Endothelial cell of umbilical vein (primary cell): ENCODE results near the gene ENOPH1. TPM values are rescaled to one million over a fixed set of nuclear protein-coding genes. Genes with fewer than 3 reads are reported as not detected.

Source experiments
- BruUV-seq: library from RNA; stranded (reverse); fragments of 400-500 nt; replicated peaks from 2 replicates; lab custom pipeline; 2021; lab: Mats Ljungman, UMichigan
- CTCF ChIA-PET: fragments of 300-600, 350-600 bp; sonication (Branson Sonifier 250); formaldehyde crosslinking; loops from one replicate; lab custom pipeline; 2021; ENCODE audit warnings: antibody characterized with exemption, inconsistent platforms; lab: Charles Lee
- POLR2A ChIA-PET: fragments of 300-600, 350-600 bp; sonication (Branson Sonifier 250); formaldehyde crosslinking; loops from one replicate; lab custom pipeline; 2021; ENCODE audit warnings: antibody characterized with exemption, inconsistent platforms; lab: Charles Lee
- DNase-seq: peaks from one replicate; pipeline ENCODE4 v3.0.0-alpha.2; 2011; ENCODE audit warnings: low read depth, low spot score
- FAIRE-seq: peaks from 2 replicates; lab custom pipeline; 2011; peaks lifted over from hg19 to GRCh38; lab: Jason Lieb, UNC
- H2AFZ ChIP-seq: 2 replicates; pipeline ENCODE4 v1.6.0; 2012; ENCODE audit warnings: low read depth, low read length, control low read depth, inconsistent platforms
- H3K27ac ChIP-seq: 2 replicates; pipeline ENCODE4 v1.5.1; 2011; ENCODE audit warnings: low read depth, mild to moderate bottlenecking, control low read depth, low read length, moderate library complexity; ENCODE audit not compliant: insufficient read depth
- H3K27me3 ChIP-seq, 2 experiments: 2 replicates each; pipeline versions ENCODE4 v1.6.0 to v1.6.1; 2011; ENCODE audit warnings: low read length in 2 of 2, mixed read lengths in 1 of 2; ENCODE audit not compliant: control insufficient read depth in 2 of 2, insufficient read depth in 2 of 2
- H3K36me3 ChIP-seq, 2 experiments: 2 replicates in 1 of 2; 3 replicates in 1 of 2; pipeline ENCODE4 v1.5.1; 2011; ENCODE audit warnings: low read length in 2 of 2, mild to moderate bottlenecking in 1 of 2, moderate library complexity in 1 of 2; ENCODE audit not compliant: control insufficient read depth in 2 of 2, insufficient read depth in 2 of 2; ENCODE audit errors: extremely low read depth in 1 of 2
- H3K4me1 ChIP-seq: 3 replicates; pipeline ENCODE4 v1.5.1; 2011; ENCODE audit warnings: mild to moderate bottlenecking, low read length; ENCODE audit not compliant: control insufficient read depth, insufficient read depth; ENCODE audit errors: extremely low read depth
- H3K4me2 ChIP-seq: 2 replicates; pipeline ENCODE4 v1.6.1; 2011; ENCODE audit warnings: low read length, control low read depth, mixed read lengths; ENCODE audit not compliant: insufficient read depth
- H3K4me3 ChIP-seq, 3 experiments: fragments of 200-600 bp in 1 of 3; sonication (generic), shearing (Covaris generic) in 1 of 3; replicated peaks in 1 of 3; 2 replicates each; pipeline ENCODE4 v1.5.1; 2011 to 2016; ENCODE audit warnings: control low read depth in 3 of 3, low read length in 3 of 3, mild to moderate bottlenecking in 2 of 3, inconsistent platforms in 1 of 3, low read depth in 1 of 3, moderate library complexity in 1 of 3; ENCODE audit not compliant: insufficient read depth in 1 of 3
- H3K79me2 ChIP-seq: 2 replicates; pipeline ENCODE4 v1.6.0; 2012; ENCODE audit warnings: low read length, inconsistent platforms; ENCODE audit not compliant: control insufficient read depth, insufficient read depth
- H3K9ac ChIP-seq: replicated peaks from 2 replicates; pipeline ENCODE3; 2011; ENCODE audit warnings: low read length, control low read depth; ENCODE audit not compliant: insufficient read depth; ENCODE audit errors: extremely low read depth
- H3K9me1 ChIP-seq: replicated peaks from 3 replicates; pipeline ENCODE4 v1.6.0; 2011; ENCODE audit warnings: mild to moderate bottlenecking, low read length; ENCODE audit not compliant: control insufficient read depth, insufficient read depth; ENCODE audit errors: extremely low read depth
- H3K9me3 ChIP-seq: replicated peaks from 2 replicates; pipeline ENCODE4 v1.5.1; 2012; ENCODE audit warnings: low read length, inconsistent platforms; ENCODE audit not compliant: control insufficient read depth, insufficient read depth
- H4K20me1 ChIP-seq: replicated peaks from 2 replicates; pipeline ENCODE3; 2011; ENCODE audit warnings: mild to moderate bottlenecking, low read length; ENCODE audit not compliant: control insufficient read depth, insufficient read depth; ENCODE audit errors: extremely low read depth
- EZH2 ChIP-seq: IDR thresholded peaks from 2 replicates; pipeline ENCODE4 v1.6.1; 2012; ENCODE audit warnings: borderline replicate concordance, low read depth, mild to moderate bottlenecking, moderate library complexity, low read length, inconsistent platforms; ENCODE audit not compliant: severe bottlenecking
- FOS ChIP-seq: IDR thresholded peaks from 2 replicates; pipeline ENCODE4 v1.6.1; 2011; ENCODE audit warnings: mild to moderate bottlenecking, low read length, moderate library complexity, borderline replicate concordance; ENCODE audit not compliant: insufficient read depth
- GATA2 ChIP-seq: IDR thresholded peaks from 2 replicates; pipeline ENCODE4 v1.7.0; 2011; ENCODE audit warnings: low read depth, mild to moderate bottlenecking, moderate library complexity, mixed read lengths, low read length; ENCODE audit not compliant: insufficient read length, insufficient read depth
- JUN ChIP-seq: IDR thresholded peaks from 2 replicates; pipeline ENCODE4 v1.6.1; 2011; ENCODE audit warnings: borderline replicate concordance, low read depth; ENCODE audit not compliant: insufficient read length, insufficient read depth
- MYC ChIP-seq: IDR thresholded peaks from one replicate; pipeline ENCODE4 v1.6.1; 2011; ENCODE audit warnings: mild to moderate bottlenecking, low read depth, low read length
- POLR2A ChIP-seq: IDR thresholded peaks from 2 replicates; pipeline ENCODE4 v1.6.1; 2012; ENCODE audit warnings: low read depth, mild to moderate bottlenecking, control low read depth, low read length
- POLR2AphosphoS5 ChIP-seq: IDR thresholded peaks from 2 replicates; pipeline ENCODE4 v1.6.1; 2012; ENCODE audit warnings: low read depth, mild to moderate bottlenecking, control low read depth, low read length, moderate library complexity; ENCODE audit not compliant: insufficient read depth
- dilution Hi-C: fragments of 300-500 bp; cut with MboI; formaldehyde crosslinking; loops from one replicate; pipeline ENCODE4 v1.15.0; 2019; ENCODE audit warnings: low sequenced_read_pairs; ENCODE audit not compliant: extremely low pct_ligation_motif_present
- intact Hi-C: fragments of 100-400 bp; cut with micrococcal nuclease; formaldehyde crosslinking; loops from one replicate; pipeline ENCODE4 v1.10.0; 2022
- polyA plus RNA-seq, 4 experiments: library from polyadenylated mRNA; depleted of rRNA in 3 of 4; stranded (reverse) in 3 of 4; unstranded in 1 of 4; fragments of >200 nt; gene quantifications; 2 replicates each; pipeline versions ENCODE4 v1.2.1 to v1.2.3, GENCODE V29; 2011 to 2012; ENCODE audit warnings: missing spikeins in 1 of 4
- total RNA-seq: library from RNA; stranded (reverse); gene quantifications from 2 replicates; pipeline ENCODE4 v1.2.3, GENCODE V29; 2021
- TF ChIP-seq, protein P1 (sequence below): IDR thresholded peaks from 2 replicates; pipeline ENCODE4 v1.6.1; 2011; ENCODE audit not compliant: insufficient read depth, insufficient read length
- TF ChIP-seq, protein P2 (sequence below), 2 donors: IDR thresholded peaks; 1 replicate in 1 of 2; 2 replicates in 1 of 2; pipeline ENCODE4 v1.5.1; 2011; ENCODE audit warnings: low read length in 2 of 2, mild to moderate bottlenecking in 2 of 2, moderate library complexity in 2 of 2, control low read depth in 1 of 2, inconsistent platforms in 1 of 2, low read depth in 1 of 2; ENCODE audit not compliant: insufficient read depth in 1 of 2; ENCODE audit errors: extremely low read depth in 1 of 2

ENOPH1 gene
- total and polyA plus RNA-seq, 2 donors (not counting 3 experiments of a cell fraction or from before 2014, with no cell fraction given) = 11.1 to 35.0 TPM

DNA sequence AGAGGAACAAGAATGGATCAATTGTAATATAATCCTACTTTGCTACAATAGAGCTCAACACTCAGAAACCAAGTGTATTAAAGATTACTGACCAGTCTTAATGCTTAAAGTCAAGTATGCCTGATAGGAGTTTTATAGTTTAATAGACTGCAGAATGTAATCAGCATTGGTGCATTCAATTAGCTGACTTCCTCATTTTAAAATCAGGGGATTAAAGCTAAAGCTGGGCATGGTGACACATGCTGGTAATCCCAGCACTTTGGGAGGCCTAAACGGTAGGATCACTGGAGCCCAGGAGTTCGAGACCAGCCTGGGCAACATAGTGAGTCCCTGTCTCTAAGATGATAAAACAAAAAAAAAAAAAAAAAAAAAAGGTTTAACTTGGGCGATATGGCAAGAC, 10.9 kb upstream of the ENOPH1 start:
- Histone ChIP-seq H3K79me2 (no peaks in the 10 kb centered on the region), H3K27me3 (peaks cover 0 to 17% of the 10 kb centered on the region in 2 experiments), H3K9me1 (no peaks in the 10 kb centered on the region), H3K36me3 (peaks cover 6 to 15% of the 10 kb centered on the region in 2 experiments), H4K20me1 (peaks cover 9% of the 10 kb centered on the region), H3K9me3 (no peaks in the 10 kb centered on the region), H3K4me1 (peaks cover 3% of the 10 kb centered on the region), H3K9ac (no peak overlapping the region), H2AFZ (no peak overlapping the region), H3K4me2 (no peak overlapping the region), H3K27ac (no peak overlapping the region), H3K4me3 (no peak overlapping the region)
- TF ChIP-seq, protein P1, sequence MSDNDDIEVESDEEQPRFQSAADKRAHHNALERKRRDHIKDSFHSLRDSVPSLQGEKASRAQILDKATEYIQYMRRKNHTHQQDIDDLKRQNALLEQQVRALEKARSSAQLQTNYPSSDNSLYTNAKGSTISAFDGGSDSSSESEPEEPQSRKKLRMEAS = no peak
- TF ChIP-seq MYC (no peak), JUN (no peak), FOS (no peak), EZH2 (no peak), POLR2A (no peak), GATA2 (no peak), POLR2AphosphoS5 (no peak)
- TF ChIP-seq, protein P2, sequence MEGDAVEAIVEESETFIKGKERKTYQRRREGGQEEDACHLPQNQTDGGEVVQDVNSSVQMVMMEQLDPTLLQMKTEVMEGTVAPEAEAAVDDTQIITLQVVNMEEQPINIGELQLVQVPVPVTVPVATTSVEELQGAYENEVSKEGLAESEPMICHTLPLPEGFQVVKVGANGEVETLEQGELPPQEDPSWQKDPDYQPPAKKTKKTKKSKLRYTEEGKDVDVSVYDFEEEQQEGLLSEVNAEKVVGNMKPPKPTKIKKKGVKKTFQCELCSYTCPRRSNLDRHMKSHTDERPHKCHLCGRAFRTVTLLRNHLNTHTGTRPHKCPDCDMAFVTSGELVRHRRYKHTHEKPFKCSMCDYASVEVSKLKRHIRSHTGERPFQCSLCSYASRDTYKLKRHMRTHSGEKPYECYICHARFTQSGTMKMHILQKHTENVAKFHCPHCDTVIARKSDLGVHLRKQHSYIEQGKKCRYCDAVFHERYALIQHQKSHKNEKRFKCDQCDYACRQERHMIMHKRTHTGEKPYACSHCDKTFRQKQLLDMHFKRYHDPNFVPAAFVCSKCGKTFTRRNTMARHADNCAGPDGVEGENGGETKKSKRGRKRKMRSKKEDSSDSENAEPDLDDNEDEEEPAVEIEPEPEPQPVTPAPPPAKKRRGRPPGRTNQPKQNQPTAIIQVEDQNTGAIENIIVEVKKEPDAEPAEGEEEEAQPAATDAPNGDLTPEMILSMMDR (IDR thresholded peaks at IDR 0.05; ENCODE audit: extremely low read depth in 1 of 2, insufficient read depth in 1 of 2, low read depth in 1 of 2, low read length in 2 of 2) = no peak
- intact Hi-C loops = no loop called here
- ChIA-PET POLR2A (interaction anchor here (0.6 kb wide), 2 partner anchors 10 to 30 kb away, joined by 3 read pairs; no protein-coding TSS in a partner anchor), CTCF (no interaction called here)
- FAIRE-seq (no peak), DNase-seq (no peak)
- BruUV-seq = no TSS peak
- dilution Hi-C loops = no loop called here
